LNCaP clone FGC (cell line): Measurements from ENCODE around the gene TNK2.
A peak's percentile ranks its signal among the peaks of the same experiment; 100 is the strongest.
"Not testable (repeated sequence)": the region's sequence is repeated elsewhere in the genome, so short reads cannot be mapped to it uniquely, and the experiment has no call there.

ENCODE experiments used
- DNase-seq: peaks from one replicate; pipeline ENCODE4 v3.0.0-alpha.2; 2011; ENCODE audit warnings: low read depth
- H3K4me3 ChIP-seq: 2 replicates; pipeline ENCODE4 v1.5.1; 2011; ENCODE audit warnings: mild to moderate bottlenecking, low read depth, low read length, control low read depth
- TF ChIP-seq, protein P1 (sequence below): IDR thresholded peaks from 2 replicates; pipeline ENCODE4 v1.5.1; 2012; ENCODE audit warnings: mild to moderate bottlenecking; ENCODE audit not compliant: control insufficient read depth, insufficient read depth; ENCODE audit errors: extremely low read depth

Gene TNK2

DNA sequence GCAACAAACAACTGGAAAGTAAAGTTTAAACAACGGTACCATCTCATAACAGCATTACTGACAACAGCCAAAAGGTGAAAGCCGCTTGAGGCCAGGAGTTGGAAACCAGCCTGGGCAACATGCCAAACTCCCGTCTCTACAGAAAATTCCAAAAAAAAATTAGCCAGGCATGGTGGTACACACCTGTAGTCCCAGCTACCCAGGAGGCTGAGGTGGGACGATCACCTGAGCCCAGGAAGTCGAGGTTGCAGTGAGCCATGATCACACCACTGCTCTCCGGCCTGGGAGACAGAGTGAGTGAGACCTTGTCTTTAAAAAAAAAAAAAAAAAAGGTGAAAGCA, 4.4 kb downstream of the TNK2 start:
- TF ChIP-seq, protein P1, sequence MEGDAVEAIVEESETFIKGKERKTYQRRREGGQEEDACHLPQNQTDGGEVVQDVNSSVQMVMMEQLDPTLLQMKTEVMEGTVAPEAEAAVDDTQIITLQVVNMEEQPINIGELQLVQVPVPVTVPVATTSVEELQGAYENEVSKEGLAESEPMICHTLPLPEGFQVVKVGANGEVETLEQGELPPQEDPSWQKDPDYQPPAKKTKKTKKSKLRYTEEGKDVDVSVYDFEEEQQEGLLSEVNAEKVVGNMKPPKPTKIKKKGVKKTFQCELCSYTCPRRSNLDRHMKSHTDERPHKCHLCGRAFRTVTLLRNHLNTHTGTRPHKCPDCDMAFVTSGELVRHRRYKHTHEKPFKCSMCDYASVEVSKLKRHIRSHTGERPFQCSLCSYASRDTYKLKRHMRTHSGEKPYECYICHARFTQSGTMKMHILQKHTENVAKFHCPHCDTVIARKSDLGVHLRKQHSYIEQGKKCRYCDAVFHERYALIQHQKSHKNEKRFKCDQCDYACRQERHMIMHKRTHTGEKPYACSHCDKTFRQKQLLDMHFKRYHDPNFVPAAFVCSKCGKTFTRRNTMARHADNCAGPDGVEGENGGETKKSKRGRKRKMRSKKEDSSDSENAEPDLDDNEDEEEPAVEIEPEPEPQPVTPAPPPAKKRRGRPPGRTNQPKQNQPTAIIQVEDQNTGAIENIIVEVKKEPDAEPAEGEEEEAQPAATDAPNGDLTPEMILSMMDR = no peak
- H3K4me3 ChIP-seq = no peak overlapping the region
- no peak for DNase-seq

DNA sequence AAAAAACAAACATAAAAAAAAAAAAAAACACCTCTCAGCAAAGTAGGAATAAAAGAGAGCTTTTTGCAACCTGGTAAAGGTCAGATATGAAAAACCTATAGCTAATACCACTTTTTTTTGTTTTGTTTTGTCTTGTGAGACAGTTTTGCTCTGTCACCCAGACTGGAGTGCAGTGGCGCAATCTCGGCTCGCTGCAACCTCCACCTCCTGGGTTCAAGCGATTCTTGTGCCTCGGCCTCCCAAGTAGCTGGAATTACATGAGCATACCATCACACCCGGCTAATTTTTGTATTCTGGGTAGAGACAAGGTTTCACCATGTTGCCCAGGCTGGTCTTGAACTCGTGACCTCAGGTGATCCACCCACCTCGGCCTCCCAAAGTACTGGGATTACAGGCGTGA, 5.7 kb downstream of the TNK2 start:
- not testable (repeated sequence) for DNase-seq, H3K4me3 ChIP-seq

DNA sequence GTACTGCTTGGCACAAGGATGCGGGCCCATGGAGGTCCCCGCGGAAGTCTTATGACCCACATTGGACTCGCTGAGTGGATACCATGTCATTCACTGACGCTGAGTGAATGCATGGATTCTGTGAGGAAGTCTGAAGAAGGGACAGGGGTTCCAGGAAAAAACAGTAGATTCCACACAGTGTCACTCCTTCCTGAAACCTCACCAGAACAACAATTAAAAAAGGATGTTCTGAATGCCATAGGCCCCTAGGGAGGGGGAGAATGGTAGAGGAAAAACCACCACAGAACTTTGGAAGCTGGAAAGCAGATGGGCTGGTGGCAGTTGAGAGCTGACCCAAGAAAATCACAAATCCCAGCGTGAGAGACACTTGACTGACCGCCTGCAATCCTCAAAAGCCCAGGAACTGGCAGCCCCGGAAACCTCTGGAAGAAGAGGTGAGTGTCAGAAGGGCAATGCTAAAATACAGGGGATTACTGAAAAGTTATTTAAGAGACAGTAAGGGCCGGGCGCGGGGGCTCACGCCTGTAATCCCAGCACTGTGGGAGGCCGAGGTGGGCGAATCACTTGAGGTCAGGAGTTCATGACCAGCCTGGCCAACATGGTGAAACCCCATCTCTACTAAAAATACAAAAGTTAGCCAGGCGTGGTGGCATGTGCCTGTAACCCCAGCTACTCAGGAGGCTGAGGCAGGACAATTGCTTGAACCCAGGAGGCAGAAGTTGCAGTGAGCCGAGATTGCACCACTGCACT, 6.3 kb downstream of the TNK2 start:
- not testable (repeated sequence) for DNase-seq, H3K4me3 ChIP-seq

DNA sequence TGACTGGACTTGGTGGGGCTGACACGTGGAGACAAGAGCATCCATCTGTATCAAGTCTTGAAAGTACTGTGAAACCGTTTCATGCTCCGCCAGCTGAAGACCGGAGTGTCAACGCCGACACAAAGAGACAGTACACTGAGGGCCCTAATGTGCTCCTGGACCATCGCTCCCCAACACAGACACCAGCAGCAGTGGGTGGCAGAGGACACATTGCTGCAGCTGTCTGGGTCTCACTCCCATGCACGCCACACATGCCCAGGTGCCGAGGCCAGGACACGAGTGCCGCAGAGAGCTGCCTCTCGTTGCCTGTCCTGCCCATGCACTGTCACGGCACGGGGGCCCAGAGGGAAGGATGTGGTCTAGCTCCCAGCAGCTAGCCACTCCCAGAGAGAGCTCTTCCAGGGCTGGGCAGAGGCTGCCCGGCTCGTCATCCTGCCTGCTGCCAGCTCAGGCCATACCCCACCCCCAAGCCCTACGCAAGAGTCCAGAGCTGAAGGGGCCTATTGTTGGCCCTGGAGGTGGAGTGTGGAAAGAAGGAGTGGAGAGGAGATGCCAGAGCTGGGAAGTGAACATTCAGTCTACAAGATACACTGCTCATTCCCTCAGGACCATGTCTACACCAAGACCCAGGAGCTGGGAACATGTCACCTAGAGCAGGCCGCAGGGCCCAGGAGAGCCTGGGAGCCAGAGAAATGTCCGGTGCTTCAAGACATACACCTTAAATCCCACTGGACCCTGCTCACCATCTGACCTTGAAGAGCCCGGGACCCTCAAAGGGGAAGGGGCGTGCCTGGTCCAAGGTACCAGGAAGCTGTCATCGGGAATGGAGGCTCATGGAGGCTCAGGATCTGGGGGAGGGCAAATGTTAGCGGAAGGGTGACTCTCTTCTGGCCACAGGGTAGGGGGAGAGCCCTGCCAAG, 7.7 kb downstream of the TNK2 start:
- DNase-seq = no peak
- TF ChIP-seq, protein P1 = no peak
- H3K4me3 ChIP-seq = no peak overlapping the region

DNA sequence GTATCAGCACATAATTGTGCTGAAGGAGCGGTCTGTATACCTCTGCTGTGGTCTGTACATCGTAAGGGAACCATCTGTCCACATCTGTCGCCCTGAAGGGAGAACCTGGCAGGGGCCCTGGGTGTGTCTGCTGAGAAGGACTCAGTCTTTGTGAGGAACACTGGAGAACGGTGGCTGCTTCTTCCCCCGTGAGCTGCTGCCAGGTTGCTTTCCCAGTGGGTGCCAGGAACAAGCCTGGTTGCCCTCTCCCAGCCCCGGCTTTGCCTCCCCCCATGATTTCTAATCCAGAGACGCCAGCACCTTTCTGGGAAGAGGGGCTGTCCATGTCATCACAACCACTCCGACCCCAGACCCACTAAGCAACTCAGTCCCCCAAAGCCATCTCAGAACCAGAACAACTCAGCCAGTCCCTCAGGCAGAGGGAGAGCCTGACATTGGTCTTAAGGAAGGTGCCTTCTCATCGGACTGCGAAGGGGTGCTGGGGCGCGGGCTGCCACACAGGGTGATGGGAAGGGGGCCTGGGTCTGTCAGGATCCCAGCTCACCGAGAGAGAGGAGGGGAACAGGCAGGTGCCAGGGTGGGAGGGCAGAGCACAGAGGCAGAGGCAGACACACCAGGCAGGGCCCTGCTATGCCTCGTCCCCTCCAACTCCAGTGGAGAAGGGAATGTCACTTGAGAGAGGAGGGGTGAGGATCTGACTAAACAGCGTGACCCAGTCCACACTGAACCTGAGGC, 8.5 kb downstream of the TNK2 start:
- no peak for DNase-seq
- H3K4me3 ChIP-seq = no peak overlapping the region
- TF ChIP-seq, protein P1 = no peak

DNA sequence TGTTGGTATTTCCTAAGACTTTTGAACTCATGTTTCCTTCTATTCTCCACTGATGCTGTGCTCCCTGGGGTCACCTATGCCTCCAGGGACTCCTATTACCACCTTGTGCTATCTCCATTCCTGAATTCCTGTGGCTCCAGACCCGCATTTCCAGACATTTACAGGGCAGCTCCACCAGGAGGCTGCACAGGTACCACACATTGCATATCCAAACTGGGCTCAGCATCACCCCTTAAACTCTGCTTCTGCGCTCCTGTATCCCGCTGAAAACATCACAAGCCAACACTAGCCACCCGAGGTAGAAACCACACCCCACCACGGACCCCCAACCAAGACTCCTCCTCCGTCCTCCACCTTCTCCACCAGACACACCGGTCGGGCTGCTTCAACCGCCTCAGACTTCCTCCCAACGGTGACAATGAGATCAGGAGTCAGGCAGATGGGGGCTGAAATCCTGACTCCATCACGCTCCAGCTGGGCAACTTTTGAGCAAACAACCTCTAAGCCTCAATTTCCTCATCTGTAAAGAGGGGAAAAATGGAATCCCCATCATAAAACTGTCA, 10.4 kb downstream of the TNK2 start:
- TF ChIP-seq, protein P1 = no peak
- DNase-seq = no peak
- H3K4me3 ChIP-seq = peak overlapping the region; percentile 6; the same call in 1 of the 2 replicates

DNA sequence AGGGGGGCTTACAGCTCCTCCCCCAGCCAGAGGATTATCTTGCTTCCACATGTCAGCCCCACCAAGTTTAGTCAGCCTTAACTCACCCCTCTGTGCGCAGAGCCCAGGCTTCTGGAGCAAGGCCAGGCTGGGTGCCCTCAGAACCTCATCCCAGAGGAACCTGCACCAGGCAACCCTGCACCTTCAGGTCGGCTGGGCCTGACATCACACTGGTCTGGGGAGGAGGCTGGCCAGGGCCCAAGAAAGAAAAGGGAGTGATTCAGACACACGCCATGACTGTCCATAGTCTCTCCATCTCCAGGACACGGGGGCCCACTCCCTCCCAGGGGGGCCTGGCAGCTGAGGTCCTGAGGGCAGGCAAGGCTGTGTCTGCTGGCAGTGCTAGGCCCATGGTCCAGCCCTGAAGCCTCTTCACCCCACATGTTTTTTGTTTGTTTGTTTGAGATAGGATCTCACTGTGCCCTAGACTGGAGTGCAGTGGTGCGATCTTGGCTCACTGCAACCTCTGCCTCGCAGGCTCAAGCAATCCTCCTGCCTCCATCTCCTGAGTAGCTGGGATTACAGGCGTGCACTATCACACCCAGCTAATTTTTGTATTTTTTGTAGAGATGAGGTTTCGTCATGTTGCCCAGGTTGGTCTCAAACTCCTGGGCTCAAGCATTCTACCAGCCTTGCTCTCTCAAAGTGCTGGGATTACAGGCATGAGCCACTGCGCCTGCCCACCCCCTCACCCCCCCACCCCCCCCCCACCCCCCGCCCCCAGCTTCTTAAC, 11.1 kb downstream of the TNK2 start:
- no peak overlapping the region for H3K4me3 ChIP-seq
- no peak for DNase-seq
- TF ChIP-seq, protein P1 = no peak
